ENCODE measurements around the gene MPHOSPH9. TPM values are rescaled to one million over a fixed set of nuclear protein-coding genes. Genes with fewer than 3 reads are reported as not detected.

MPHOSPH9 gene
- 100 to 1,000 TPM; 104 to 121 TPM for total RNA-seq

GRCh38 chr12:123232807-123233504 lies at the start of gene MPHOSPH9, which contains the start of gene MTRFR:
Gene MPHOSPH9, minus strand, starts transcription at chr12:123233141. Its CDS starts 2,777 bp downstream, at chr12:123230364.
Gene MTRFR, plus strand, starts transcription at chr12:123233436. Its CDS starts 20,239 bp downstream, at chr12:123253675.
- ATAC-seq (replicated peaks in 1 of 2): peak; percentile 90 to 91
- Mint-ChIP-seq H3K36me3 (ENCODE audit: insufficient read depth in 2 of 2) (peaks cover 7 to 23% of the 10 kb centered on the region in 2 donors), H3K4me1 (ENCODE audit: low read depth) (peaks cover 76% of the 10 kb centered on the region), H3K4me3 (peak within 1 kb of the TSS; percentile 98 to 99), H3K27ac (peak within 1 kb of the TSS; percentile 98), H3K27me3 (ENCODE audit: low read depth) (no peaks in the 10 kb centered on the region), H3K9me3 (no peaks in the 10 kb centered on the region)
- DNase-seq: peak; percentile 98 to 99

- Mint-ChIP-seq H3K4me1 (ENCODE audit: low read depth) (peaks cover 14% of the 10 kb centered on the region), H3K36me3 (ENCODE audit: insufficient read depth in 2 of 2) (no peaks in the 10 kb centered on the region), H3K4me3 (no peak overlapping the region), H3K27ac (no peak overlapping the region), H3K9me3 (no peaks in the 10 kb centered on the region), H3K27me3 (ENCODE audit: low read depth) (no peaks in the 10 kb centered on the region)
- no peak for DNase-seq
- ATAC-seq (replicated peaks in 1 of 2): no peak
Measured at GRCh38 chr12:123282111-123282510, 49.2 kb upstream of the MPHOSPH9 start.

- H3K36me3 Mint-ChIP-seq (ENCODE audit: insufficient read depth in 2 of 2): no peaks in the 10 kb centered on the region
- no peaks in the 10 kb centered on the region for H3K27me3 Mint-ChIP-seq (ENCODE audit: low read depth)
- no peak overlapping the region for H3K4me3 Mint-ChIP-seq
- H3K27ac Mint-ChIP-seq: no peak overlapping the region
- no peak for ATAC-seq (replicated peaks in 1 of 2)
- peaks cover 14% of the 10 kb centered on the region for H3K4me1 Mint-ChIP-seq (ENCODE audit: low read depth)
- no peak for DNase-seq
- no peaks in the 10 kb centered on the region for H3K9me3 Mint-ChIP-seq
Measured at GRCh38 chr12:123280971-123281370, 48.0 kb upstream of the MPHOSPH9 start.

GRCh38 chr12:123278101-123278627 lies 45.2 kb upstream of the MPHOSPH9 start:
- peaks cover 14% of the 10 kb centered on the region for H3K4me1 Mint-ChIP-seq (ENCODE audit: low read depth)
- H3K9me3 Mint-ChIP-seq: no peaks in the 10 kb centered on the region
- H3K36me3 Mint-ChIP-seq (ENCODE audit: insufficient read depth in 2 of 2): no peaks in the 10 kb centered on the region
- peak overlapping the region; percentile 93 for H3K27ac Mint-ChIP-seq
- ATAC-seq (replicated peaks in 1 of 2) (peak; percentile 92 to 93), DNase-seq (peak; percentile 24 to 26)
- H3K4me3 Mint-ChIP-seq: peak overlapping the region; percentile 7 to 74
- H3K27me3 Mint-ChIP-seq (ENCODE audit: low read depth): no peaks in the 10 kb centered on the region

- Mint-ChIP-seq H3K36me3 (ENCODE audit: insufficient read depth in 2 of 2) (no peaks in the 10 kb centered on the region), H3K4me1 (ENCODE audit: low read depth) (peaks cover 27% of the 10 kb centered on the region), H3K27ac (no peak overlapping the region), H3K27me3 (ENCODE audit: low read depth) (no peaks in the 10 kb centered on the region), H3K9me3 (no peaks in the 10 kb centered on the region), H3K4me3 (peak overlapping the region in 1 of 2 donors; percentile 20)
- no peak for ATAC-seq (replicated peaks in 1 of 2)
- no peak for DNase-seq
Measured at GRCh38 chr12:123273166-123273565, 40.2 kb upstream of the MPHOSPH9 start.

GRCh38 chr12:123271001-123271668 lies 38.2 kb upstream of the MPHOSPH9 start:
- Mint-ChIP-seq H3K27me3 (ENCODE audit: low read depth) (no peaks in the 10 kb centered on the region), H3K4me3 (no peak overlapping the region), H3K4me1 (ENCODE audit: low read depth) (peaks cover 28% of the 10 kb centered on the region)

GRCh38 chr12:123270214-123271000 lies 37.5 kb upstream of the MPHOSPH9 start:
- peak; percentile 16 to 22 for ATAC-seq (replicated peaks in 1 of 2)
- peaks cover 28% of the 10 kb centered on the region for H3K4me1 Mint-ChIP-seq (ENCODE audit: low read depth)

More at GRCh38 chr12:123271001-123271668, 38.2 kb upstream of the MPHOSPH9 start:
- no peaks in the 10 kb centered on the region for H3K9me3 Mint-ChIP-seq
- H3K36me3 Mint-ChIP-seq (ENCODE audit: insufficient read depth in 2 of 2): peaks cover 0 to 1% of the 10 kb centered on the region in 2 donors
- DNase-seq (peak; percentile 86), ATAC-seq (replicated peaks in 1 of 2) (peak; percentile 78 to 82)
- H3K27ac Mint-ChIP-seq: no peak overlapping the region

GRCh38 chr12:123269896-123270213 lies 36.9 kb upstream of the MPHOSPH9 start:
- Mint-ChIP-seq H3K27me3 (ENCODE audit: low read depth) (no peaks in the 10 kb centered on the region), H3K4me3 (peak overlapping the region; percentile 88 to 89), H3K27ac (no peak overlapping the region), H3K4me1 (ENCODE audit: low read depth) (peaks cover 28% of the 10 kb centered on the region), H3K36me3 (ENCODE audit: insufficient read depth in 2 of 2) (peaks cover 0 to 1% of the 10 kb centered on the region in 2 donors), H3K9me3 (no peaks in the 10 kb centered on the region)
- ATAC-seq (replicated peaks in 1 of 2) (no peak), DNase-seq (no peak)

More at GRCh38 chr12:123270214-123271000, 37.5 kb upstream of the MPHOSPH9 start:
- DNase-seq: peak; percentile 27 to 31
- Mint-ChIP-seq H3K9me3 (no peaks in the 10 kb centered on the region), H3K36me3 (ENCODE audit: insufficient read depth in 2 of 2) (peaks cover 0 to 1% of the 10 kb centered on the region in 2 donors), H3K27ac (no peak overlapping the region), H3K4me3 (peak overlapping the region; percentile 88 to 89), H3K27me3 (ENCODE audit: low read depth) (no peaks in the 10 kb centered on the region)

GRCh38 chr12:123269395-123269892 lies 36.5 kb upstream of the MPHOSPH9 start:
- Mint-ChIP-seq H3K36me3 (ENCODE audit: insufficient read depth in 2 of 2) (peaks cover 0 to 3% of the 10 kb centered on the region in 2 donors), H3K4me3 (peak overlapping the region; percentile 88 to 89), H3K27me3 (ENCODE audit: low read depth) (no peaks in the 10 kb centered on the region), H3K4me1 (ENCODE audit: low read depth) (peaks cover 28% of the 10 kb centered on the region), H3K27ac (no peak overlapping the region), H3K9me3 (no peaks in the 10 kb centered on the region)
- ATAC-seq (replicated peaks in 1 of 2) (peak; percentile 5 to 33), DNase-seq (peak; percentile 44 to 61)

- Mint-ChIP-seq H3K27me3 (ENCODE audit: low read depth) (no peaks in the 10 kb centered on the region), H3K9me3 (no peaks in the 10 kb centered on the region), H3K27ac (no peak overlapping the region), H3K36me3 (ENCODE audit: insufficient read depth in 2 of 2) (peaks cover 0 to 4% of the 10 kb centered on the region in 2 donors), H3K4me1 (ENCODE audit: low read depth) (peaks cover 28% of the 10 kb centered on the region), H3K4me3 (peak overlapping the region; percentile 88 to 89)
- ATAC-seq (replicated peaks in 1 of 2) (no peak), DNase-seq (no peak)
Measured at GRCh38 chr12:123268850-123269249, 35.9 kb upstream of the MPHOSPH9 start.

- peak in 1 of 2 donors; percentile 8 for DNase-seq
- peak overlapping the region in 1 of 2 donors; percentile 89 for H3K4me3 Mint-ChIP-seq
Measured at GRCh38 chr12:123267991-123268843, 35.3 kb upstream of the MPHOSPH9 start.

More at GRCh38 chr12:123267991-123268843, 35.3 kb upstream of the MPHOSPH9 start:
- no peaks in the 10 kb centered on the region for H3K27me3 Mint-ChIP-seq (ENCODE audit: low read depth)
- peaks cover 0 to 7% of the 10 kb centered on the region in 2 donors for H3K36me3 Mint-ChIP-seq (ENCODE audit: insufficient read depth in 2 of 2)
- peaks cover 28% of the 10 kb centered on the region for H3K4me1 Mint-ChIP-seq (ENCODE audit: low read depth)
- no peak overlapping the region for H3K27ac Mint-ChIP-seq
- no peak for ATAC-seq (replicated peaks in 1 of 2)
- H3K9me3 Mint-ChIP-seq: no peaks in the 10 kb centered on the region

Data from activated T-cell treated with anti-CD3 and anti-CD28 coated beads, Interleukin-2, amount 50 U/mL, for 72 hours (primary cell).